ENCODE measurements around the gene GABRG2.

GABRG2 gene

DNA sequence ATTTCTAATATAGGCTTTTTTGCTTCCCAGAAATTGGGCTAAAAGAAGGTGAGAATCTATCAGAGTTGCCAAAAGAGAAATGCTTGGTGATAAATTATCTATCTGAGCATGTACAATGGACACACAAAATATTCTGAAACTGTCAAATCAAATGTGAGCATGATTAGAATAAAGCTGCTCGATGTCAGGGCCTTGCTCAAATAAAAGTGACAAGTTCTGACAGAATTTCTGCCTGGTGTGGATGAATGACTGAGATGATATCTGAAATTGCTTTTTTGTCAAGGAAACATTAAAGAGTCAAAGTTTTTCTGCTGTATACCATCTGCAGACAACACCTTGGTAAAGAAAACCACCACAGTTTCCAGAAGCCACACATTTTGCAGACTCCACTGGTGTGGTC, 128.8 kb downstream of the GABRG2 start:
- no peak for DNase-seq

DNA sequence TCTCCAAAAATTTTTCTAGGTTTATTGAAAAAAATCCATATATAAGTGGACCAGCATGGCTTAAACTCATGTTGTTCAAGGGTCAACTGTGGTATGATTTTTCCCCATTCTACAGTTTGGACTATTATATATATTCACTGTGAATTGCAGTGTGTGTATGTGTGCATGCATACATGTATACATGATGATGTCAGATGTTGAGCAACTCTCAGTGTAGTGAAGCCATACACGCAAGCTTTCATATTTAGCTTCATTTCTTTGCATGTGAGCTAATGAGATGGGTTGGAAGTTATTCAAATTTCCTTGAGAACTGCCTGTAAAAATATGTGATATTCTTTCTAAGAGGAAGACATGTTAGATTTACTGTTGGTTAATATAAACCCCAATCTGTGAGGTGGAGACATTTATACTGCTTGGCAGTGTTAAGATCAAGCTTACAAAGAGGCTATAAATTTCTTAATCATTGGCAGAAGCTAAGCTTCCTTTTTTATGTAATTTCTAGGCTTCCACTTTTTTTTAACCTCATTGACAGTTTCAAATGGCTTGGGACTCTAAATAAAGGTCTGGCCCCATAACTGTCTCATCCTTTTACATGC, 134.8 kb downstream of the GABRG2 start:
- no peak for DNase-seq
